ENCODE measurements around the gene MYO1E.

DNA sequence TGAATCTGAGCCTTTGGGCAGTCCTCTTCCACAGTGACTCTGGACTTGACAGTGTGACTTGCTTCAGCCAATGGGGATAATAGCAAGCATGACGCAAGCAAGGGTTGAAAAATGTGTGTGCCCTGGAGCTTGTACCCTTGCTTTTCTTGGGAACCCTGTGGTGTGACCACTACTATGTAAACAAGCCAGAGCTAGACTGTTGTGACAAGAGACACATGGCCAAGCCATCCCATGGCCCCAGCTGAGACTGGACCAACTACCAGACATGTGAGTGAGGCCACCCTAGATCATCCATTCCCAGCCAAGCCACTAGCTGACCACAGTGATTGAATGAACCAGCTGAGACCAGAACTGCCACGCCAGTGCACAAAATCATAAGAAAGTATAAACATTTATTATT lies 11.8 kb downstream of the MYO1E start:
- TF ChIP-seq, protein P1, sequence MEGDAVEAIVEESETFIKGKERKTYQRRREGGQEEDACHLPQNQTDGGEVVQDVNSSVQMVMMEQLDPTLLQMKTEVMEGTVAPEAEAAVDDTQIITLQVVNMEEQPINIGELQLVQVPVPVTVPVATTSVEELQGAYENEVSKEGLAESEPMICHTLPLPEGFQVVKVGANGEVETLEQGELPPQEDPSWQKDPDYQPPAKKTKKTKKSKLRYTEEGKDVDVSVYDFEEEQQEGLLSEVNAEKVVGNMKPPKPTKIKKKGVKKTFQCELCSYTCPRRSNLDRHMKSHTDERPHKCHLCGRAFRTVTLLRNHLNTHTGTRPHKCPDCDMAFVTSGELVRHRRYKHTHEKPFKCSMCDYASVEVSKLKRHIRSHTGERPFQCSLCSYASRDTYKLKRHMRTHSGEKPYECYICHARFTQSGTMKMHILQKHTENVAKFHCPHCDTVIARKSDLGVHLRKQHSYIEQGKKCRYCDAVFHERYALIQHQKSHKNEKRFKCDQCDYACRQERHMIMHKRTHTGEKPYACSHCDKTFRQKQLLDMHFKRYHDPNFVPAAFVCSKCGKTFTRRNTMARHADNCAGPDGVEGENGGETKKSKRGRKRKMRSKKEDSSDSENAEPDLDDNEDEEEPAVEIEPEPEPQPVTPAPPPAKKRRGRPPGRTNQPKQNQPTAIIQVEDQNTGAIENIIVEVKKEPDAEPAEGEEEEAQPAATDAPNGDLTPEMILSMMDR (IDR thresholded peaks at IDR 0.05 in 8 of 11, conservative IDR thresholded peaks at IDR 0.05 in 3 of 11): no peak
- no peak for TF ChIP-seq POLR2A (IDR thresholded peaks at IDR 0.05)

Measured in spleen (tissue), 7 donors.